Measurements from ENCODE around the gene VSIG10L2.

VSIG10L2 gene

DNA sequence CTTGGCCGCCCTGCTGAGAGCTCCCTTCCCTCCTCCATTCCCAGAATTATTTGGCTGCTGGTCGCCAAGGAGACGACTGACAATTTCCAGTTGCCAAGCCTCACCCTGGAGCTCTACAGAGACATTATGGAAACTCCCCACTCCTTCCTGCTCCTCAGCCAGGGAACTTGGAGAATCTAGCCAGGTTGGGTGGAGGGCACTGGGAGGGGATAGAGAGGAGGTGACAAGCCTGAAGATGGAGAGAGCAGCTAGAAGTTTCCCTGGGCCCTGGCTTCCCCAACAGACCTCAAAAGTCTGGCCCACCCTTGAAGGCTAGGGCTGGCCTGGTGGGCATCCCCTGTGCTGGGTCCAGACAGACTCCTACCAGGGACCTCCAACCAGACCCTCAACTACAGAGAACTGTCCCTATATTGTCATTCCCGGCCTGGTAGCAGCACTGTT, 6.7 kb upstream of the VSIG10L2 start:
- H3K4me3 ChIP-seq (ENCODE audit: low read depth, low read length), result no peak overlapping the region
- DNase-seq (ENCODE audit: low read depth, low spot score), result no peak
- CTCF ChIA-PET, result interaction anchor here (1.7 to 8.8 kb wide), 3 partner anchors 9 to 255 kb away, joined by 4 to 109 read pairs (median 49); no protein-coding TSS in a partner anchor
- no peak for TF ChIP-seq CTCF (IDR thresholded peaks at IDR 0.05; ENCODE audit: insufficient read depth, low read length, missing control alignments)
- POLR2A ChIA-PET, result no interaction called here

DNA sequence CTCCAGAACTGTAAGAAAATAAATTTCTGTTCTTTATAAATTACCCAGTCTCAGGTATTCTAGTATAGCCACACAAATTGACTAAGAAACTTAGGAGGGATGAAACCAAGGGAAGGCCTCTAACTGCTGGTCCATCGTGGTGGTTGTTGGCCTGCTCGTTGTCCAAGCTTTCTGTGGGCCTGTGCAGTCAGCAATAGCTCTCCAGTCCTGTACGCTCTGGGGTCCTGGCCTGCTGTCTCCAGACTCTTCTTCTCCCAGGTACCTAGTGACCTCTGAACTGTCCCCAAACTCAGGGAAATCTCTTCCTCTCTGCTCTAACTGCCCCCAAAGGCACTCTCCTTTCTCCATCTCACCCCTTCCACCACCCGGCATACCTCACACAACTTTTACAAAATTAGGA, 5.7 kb upstream of the VSIG10L2 start:
- ChIA-PET CTCF (interaction anchor here (0.7 to 8.8 kb wide), 7 partner anchors 9 to 376 kb away, joined by 3 to 109 read pairs (median 5); no protein-coding TSS in a partner anchor), POLR2A (no interaction called here)
- no peak for TF ChIP-seq CTCF (IDR thresholded peaks at IDR 0.05; ENCODE audit: insufficient read depth, low read length, missing control alignments)
- no peak for DNase-seq (ENCODE audit: low read depth, low spot score)
- no peak overlapping the region for H3K4me3 ChIP-seq (ENCODE audit: low read depth, low read length)

- ChIA-PET POLR2A (no interaction called here), CTCF (interaction anchor here (0.9 to 8.8 kb wide), 7 partner anchors 11 to 253 kb away, joined by 3 to 109 read pairs (median 6); no protein-coding TSS in a partner anchor)
- TF ChIP-seq CTCF (IDR thresholded peaks at IDR 0.05; ENCODE audit: insufficient read depth, low read length, missing control alignments), result no peak
- DNase-seq (ENCODE audit: low read depth, low spot score), result no peak
- H3K4me3 ChIP-seq (ENCODE audit: low read depth, low read length), result no peak overlapping the region
Observed at GRCh38 chr11:125941267-125941618, 4.6 kb upstream of the VSIG10L2 start.

DNA sequence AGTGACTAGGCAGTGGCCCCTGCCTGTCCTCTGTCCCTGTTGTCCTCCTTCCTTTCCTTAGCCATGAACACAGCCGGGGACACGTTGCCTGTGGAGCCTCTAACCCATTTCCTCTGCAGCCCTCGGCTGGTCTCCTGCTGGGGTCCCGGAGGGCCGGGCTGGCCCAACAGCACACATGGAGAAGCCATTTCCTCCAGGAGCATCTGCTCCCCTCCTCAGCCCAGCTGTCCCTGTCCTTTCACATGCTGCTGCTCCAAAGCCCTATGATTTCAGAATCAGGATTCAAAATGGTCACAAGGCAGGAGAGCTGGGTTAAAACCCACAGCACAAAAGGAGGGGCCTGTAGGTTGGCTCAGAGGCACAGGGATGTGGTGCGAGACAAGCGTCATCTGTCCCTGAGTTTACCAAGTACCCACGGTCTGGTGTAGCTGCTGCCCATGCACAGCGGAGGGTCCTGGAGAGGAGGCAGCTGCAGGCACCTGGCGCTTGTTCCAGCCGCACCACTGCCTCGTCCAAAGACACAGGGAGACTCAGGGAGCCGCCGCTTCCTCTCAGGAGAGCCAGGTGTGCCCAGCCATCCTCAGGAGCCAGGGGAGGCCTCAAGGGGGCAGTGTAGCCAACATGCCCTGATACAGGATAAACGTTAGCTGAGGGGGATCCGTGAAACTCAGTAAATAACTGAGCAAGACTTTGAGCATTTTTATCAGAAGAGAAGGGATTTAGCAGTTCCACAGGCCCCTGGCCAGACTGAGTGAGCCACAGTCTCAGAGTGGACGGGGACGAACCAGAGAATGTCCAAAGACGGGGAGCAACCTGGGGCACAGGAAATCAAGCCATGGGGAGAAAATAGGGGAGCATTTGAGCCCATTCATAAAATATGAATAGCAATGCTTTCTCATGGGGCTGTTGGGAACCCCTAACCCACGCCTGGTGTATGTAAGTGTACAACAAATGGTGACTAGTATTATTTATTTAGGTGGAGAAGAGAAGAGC, 3.9 kb upstream of the VSIG10L2 start:
- H3K4me3 ChIP-seq (ENCODE audit: low read depth, low read length), result no peak overlapping the region
- ChIA-PET POLR2A (no interaction called here), CTCF (interaction anchor here (0.8 to 8.8 kb wide), 11 partner anchors 8 to 256 kb away, joined by 3 to 109 read pairs (median 6); no protein-coding TSS in a partner anchor)
- TF ChIP-seq CTCF (IDR thresholded peaks at IDR 0.05; ENCODE audit: insufficient read depth, low read length, missing control alignments), result peak; percentile 77
- DNase-seq (ENCODE audit: low read depth, low spot score), result no peak

DNA sequence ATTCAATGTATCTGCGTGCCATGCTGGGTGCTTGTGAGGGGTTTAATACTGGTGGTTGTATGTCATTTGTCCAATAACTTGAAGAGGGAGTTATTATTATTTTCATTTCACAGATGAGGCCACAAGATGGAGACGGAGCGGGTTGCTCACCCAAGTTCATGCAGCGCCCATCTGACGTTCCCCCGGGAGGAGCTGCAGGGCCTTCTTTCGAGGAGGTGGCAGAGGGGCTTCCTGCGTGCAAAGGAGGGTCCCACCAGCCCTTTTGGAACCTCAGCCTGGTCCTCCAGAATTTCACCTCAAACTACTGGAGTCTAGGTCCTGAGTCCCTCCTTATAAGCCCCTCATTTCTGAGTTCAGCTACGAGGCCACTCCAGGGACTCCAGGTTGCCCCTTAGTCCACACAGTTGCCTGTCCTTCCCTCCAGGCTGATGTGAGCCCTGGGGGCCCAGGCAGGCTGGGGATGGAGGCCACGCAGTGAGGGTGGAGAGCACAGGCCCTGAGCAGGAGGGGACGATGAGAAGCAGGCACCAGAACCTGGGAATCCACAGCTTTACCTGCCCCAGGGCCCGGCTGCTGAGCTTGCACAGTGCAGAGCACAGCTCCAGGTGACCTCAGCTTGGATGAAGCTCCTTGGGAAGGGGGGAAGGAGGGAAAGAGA, 2.9 kb upstream of the VSIG10L2 start:
- no peak overlapping the region for H3K4me3 ChIP-seq (ENCODE audit: low read depth, low read length)
- ChIA-PET CTCF (interaction anchor here (0.8 to 8.8 kb wide), 12 partner anchors 8 to 256 kb away, joined by 3 to 109 read pairs (median 6); no protein-coding TSS in a partner anchor), POLR2A (no interaction called here)
- DNase-seq (ENCODE audit: low read depth, low spot score), result no peak
- no peak for TF ChIP-seq CTCF (IDR thresholded peaks at IDR 0.05; ENCODE audit: insufficient read depth, low read length, missing control alignments)
